AG04450 (cell line): ENCODE results near the gene KRTDAP. TPM values are rescaled to one million over a fixed set of nuclear protein-coding genes. Genes with fewer than 3 reads are reported as not detected.

Experiments
- CTCF ChIA-PET: fragments of 300-600, 350-600 bp; formaldehyde crosslinking; extraction: SDS; loops from one replicate; lab custom pipeline; 2022; ENCODE audit warnings: antibody characterized with exemption, inconsistent platforms; lab: Charles Lee
- POLR2A ChIA-PET: fragments of 350-600 bp; formaldehyde crosslinking; extraction: SDS; loops from one replicate; lab custom pipeline; 2021; ENCODE audit warnings: antibody characterized with exemption, inconsistent platforms; lab: Yijun Ruan, JAX
- DNase-seq: peaks from one replicate; pipeline ENCODE4 v3.0.0-alpha.2; 2011; ENCODE audit warnings: low read depth, low spot score
- H3K27ac ChIP-seq: one replicate; pipeline ENCODE4 v1.5.1; 2012; ENCODE audit warnings: low read depth, low read length, control low read depth
- H3K27me3 ChIP-seq: one replicate; pipeline ENCODE4 v1.6.0; 2012; ENCODE audit warnings: low read length; ENCODE audit not compliant: control insufficient read depth, insufficient read depth
- H3K4me3 ChIP-seq: 2 replicates; pipeline ENCODE4 v1.5.1; 2011; ENCODE audit warnings: mild to moderate bottlenecking, low read depth, low read length, control low read depth
- H3K9me3 ChIP-seq: 2 replicates; pipeline ENCODE4 v1.5.1; 2012; ENCODE audit warnings: low read length; ENCODE audit not compliant: control insufficient read depth, insufficient read depth
- polyA plus RNA-seq: library from polyadenylated mRNA; depleted of rRNA; stranded (reverse); fragments of >200 nt; gene quantifications from 2 replicates; pipeline ENCODE4 v1.2.3, GENCODE V29; 2011
- TF ChIP-seq, protein P1 (sequence below): IDR thresholded peaks from 2 replicates; pipeline ENCODE4 v1.5.1; 2011; ENCODE audit warnings: low read depth, low read length, control low read depth, inconsistent platforms

The KRTDAP gene
- polyA plus RNA-seq, 1 experiment = not detected

DNA sequence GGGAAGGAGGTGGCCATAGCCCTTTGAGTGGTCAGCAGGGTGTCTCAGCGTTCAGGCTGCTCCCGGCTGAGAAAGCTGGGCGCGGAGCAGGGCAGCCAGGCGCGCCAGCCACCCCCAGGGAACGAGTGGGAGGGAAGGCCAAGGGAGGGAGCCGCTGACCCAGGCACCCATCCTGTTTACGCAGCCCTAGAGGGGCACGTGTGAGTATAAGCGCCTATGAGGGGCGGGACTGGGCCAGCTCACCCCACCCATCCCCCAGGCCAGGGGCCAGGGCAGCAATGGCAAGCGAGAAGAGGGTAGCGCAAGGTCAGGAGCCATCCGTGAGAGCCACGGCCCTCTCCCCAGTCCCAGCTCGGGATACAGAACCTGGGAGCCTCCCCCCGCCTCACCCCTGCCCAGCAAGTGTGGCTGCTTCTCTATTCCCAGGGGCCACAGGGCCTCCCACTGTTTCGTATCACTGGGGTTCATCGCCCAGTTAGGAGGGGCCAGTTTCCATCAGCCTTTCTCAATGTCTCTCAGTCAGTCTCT, 24.1 kb upstream of the KRTDAP start:
- Histone ChIP-seq H3K27me3 (peaks cover 15% of the 10 kb centered on the region), H3K27ac (no peak overlapping the region), H3K9me3 (peaks cover 3% of the 10 kb centered on the region; the same call in 1 of the 2 replicates), H3K4me3 (no peak overlapping the region)
- TF ChIP-seq, protein P1, sequence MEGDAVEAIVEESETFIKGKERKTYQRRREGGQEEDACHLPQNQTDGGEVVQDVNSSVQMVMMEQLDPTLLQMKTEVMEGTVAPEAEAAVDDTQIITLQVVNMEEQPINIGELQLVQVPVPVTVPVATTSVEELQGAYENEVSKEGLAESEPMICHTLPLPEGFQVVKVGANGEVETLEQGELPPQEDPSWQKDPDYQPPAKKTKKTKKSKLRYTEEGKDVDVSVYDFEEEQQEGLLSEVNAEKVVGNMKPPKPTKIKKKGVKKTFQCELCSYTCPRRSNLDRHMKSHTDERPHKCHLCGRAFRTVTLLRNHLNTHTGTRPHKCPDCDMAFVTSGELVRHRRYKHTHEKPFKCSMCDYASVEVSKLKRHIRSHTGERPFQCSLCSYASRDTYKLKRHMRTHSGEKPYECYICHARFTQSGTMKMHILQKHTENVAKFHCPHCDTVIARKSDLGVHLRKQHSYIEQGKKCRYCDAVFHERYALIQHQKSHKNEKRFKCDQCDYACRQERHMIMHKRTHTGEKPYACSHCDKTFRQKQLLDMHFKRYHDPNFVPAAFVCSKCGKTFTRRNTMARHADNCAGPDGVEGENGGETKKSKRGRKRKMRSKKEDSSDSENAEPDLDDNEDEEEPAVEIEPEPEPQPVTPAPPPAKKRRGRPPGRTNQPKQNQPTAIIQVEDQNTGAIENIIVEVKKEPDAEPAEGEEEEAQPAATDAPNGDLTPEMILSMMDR = no peak
- no peak for DNase-seq
- CTCF ChIA-PET = interaction anchor here (1.2 kb wide), 1 partner anchor 162 kb away, joined by 3 read pairs; no protein-coding TSS in a partner anchor
- POLR2A ChIA-PET = no interaction called here

DNA sequence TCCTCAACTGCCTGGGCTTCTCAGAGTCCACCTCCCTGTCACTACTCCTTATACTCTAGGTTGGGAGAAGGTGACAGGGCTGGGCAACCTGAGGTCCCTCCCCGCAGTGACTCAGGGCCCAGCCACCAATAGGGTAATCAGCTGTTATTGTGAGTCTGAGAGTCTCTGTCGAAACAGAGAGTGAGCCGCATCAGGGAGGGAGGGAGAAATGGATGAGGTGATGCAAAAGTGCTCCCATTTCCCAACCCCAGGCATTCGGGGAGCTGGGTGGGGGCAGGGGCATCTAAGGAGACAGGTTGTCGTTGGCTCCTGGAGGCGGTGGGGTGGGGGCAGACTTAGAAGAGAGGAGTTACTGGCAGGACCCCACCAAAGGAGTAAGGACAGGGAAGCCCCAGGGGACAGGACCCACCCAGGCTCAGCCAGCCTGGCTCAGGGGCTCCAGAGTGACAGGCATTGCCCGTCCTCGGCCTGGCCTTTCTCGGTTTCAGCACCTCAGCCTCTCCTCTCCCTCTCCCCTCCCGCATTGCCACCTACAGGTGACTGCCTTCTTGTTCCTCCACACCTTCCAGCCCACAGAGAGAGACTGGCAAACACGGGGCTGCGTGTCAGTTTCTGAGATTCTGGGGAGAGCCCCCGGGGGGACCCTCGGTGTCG, 23.5 kb upstream of the KRTDAP start, which contains the start of gene DMKN:
TSS of gene DMKN (minus strand) at position 22 of the 654 bp plus-strand sequence. CDS start 174 bp downstream, outside the sequence.
- H3K4me3 ChIP-seq = no peak within 1 kb of the TSS
- peaks cover 21% of the 10 kb centered on the region for H3K27me3 ChIP-seq
- TF ChIP-seq, protein P1 = no peak
- POLR2A ChIA-PET = interaction anchor here (0.7 kb wide), 1 partner anchor 417 kb away, joined by 3 read pairs; no protein-coding TSS in a partner anchor
- H3K27ac ChIP-seq = no peak within 1 kb of the TSS
- CTCF ChIA-PET = interaction anchor here (1.2 kb wide), 1 partner anchor 161 kb away, joined by 3 read pairs; no protein-coding TSS in a partner anchor
- peaks cover 3% of the 10 kb centered on the region; the same call in 1 of the 2 replicates for H3K9me3 ChIP-seq
- DNase-seq = no peak

DNA sequence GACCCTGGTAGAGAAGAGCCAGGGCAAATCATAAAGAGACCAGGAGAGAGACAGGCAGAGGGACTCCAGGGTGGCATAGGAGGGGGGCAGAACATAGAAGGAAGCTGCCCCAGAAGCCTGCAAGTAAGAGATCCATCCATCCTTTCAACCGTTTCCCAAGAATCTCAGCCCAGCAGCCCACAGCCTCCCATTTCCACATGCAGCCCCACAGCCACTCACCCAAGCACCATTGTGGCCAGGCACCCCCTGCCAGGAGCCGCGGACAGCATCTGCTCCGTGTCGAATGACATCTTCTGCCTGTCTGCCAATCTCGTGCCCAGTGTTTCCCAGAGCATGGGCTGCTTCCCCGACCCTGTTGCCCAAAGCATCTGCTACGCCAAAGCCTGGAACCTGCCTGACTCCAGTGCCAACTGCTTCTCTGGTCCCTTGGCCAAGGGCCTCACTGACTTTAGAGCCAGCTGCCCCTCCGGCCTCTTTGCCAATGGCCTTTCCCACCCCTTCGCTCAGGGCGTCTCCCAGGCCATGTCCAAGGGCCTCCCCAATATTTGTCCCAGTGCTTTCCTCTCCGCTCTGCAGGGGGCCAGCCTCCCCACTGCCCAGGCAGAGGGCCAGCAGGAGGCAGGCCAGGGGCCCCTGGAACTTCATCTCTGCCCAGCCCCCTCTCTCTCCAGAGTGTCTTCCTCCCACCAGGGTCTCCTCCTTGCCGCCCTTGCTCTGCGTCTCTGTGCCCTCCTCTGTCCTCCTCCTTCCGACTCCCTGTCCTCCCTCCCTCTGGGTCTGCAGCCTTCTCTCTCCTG, 22.8 kb upstream of the KRTDAP start:
- peaks cover 27% of the 10 kb centered on the region for H3K27me3 ChIP-seq
- no peak overlapping the region for H3K4me3 ChIP-seq
- no peak for DNase-seq
- H3K9me3 ChIP-seq = peaks cover 3% of the 10 kb centered on the region; the same call in 1 of the 2 replicates
- ChIA-PET POLR2A (interaction anchor here (0.7 kb wide), 1 partner anchor 418 kb away, joined by 3 read pairs; no protein-coding TSS in a partner anchor), CTCF (interaction anchor here (1.3 kb wide), 1 partner anchor 18 kb away, joined by 4 read pairs; no protein-coding TSS in a partner anchor)
- TF ChIP-seq, protein P1 = no peak
- H3K27ac ChIP-seq = no peak overlapping the region

DNA sequence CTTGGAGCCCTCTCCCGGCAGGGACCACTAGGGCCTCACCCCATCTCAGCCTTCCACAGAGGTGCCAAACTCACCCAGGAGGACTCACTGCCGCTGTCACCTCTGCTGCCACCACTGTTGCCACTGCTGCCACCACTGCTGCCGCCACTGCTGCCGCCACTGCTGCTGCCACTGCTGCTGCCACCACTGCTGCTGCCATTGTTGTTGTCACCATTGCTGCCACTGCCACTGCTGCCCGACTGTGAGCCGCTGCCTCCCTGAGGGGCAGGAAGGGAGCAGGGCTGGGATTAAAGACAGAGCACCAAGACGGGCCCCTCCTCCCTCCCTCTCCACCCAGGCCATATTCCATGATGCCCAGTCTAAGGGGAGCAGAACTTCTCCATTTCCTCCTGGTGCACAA, 21.1 kb upstream of the KRTDAP start:
- no peak overlapping the region for H3K4me3 ChIP-seq
- ChIA-PET CTCF (interaction anchor here (1.0 to 2.0 kb wide), 5 partner anchors 16 to 247 kb away, joined by 3 to 17 read pairs (median 5); partner anchors contain the start of gene COX6B1), POLR2A (no interaction called here)
- H3K27ac ChIP-seq = no peak overlapping the region
- TF ChIP-seq, protein P1 = no peak
- no peak for DNase-seq
- H3K27me3 ChIP-seq = peaks cover 35% of the 10 kb centered on the region
- peaks cover 3% of the 10 kb centered on the region; the same call in 1 of the 2 replicates for H3K9me3 ChIP-seq
